ENCODE data around the gene ARHGAP28. TPM values are rescaled to one million over a fixed set of nuclear protein-coding genes. Genes with fewer than 3 reads are reported as not detected.

Gene ARHGAP28
- polyA plus RNA-seq (ENCODE audit: insufficient read length in 4 of 4): 10 to 100 TPM; 58.7 to 70.9 (median 65.5) TPM

GRCh38 chr18:6729247-6730091 lies at the start of gene ARHGAP28:
Gene ARHGAP28, plus strand, starts transcription at chr18:6729716. Its CDS starts 106 bp downstream, at chr18:6729822.
- peak; percentile 81 to 95 (median 91) for DNase-seq (ENCODE audit: low read depth in 4 of 4, low spot score in 2 of 4)

- no peak for DNase-seq (ENCODE audit: low read depth in 4 of 4, low spot score in 2 of 4)
Measured at GRCh38 chr18:6681331-6681875, 48.1 kb upstream of the ARHGAP28 start.

GRCh38 chr18:6682437-6683111 lies 46.9 kb upstream of the ARHGAP28 start:
- DNase-seq (ENCODE audit: low read depth in 4 of 4, low spot score in 2 of 4): no peak

- no peak for DNase-seq (ENCODE audit: low read depth in 4 of 4, low spot score in 2 of 4)
Measured at GRCh38 chr18:6683112-6683876, 46.2 kb upstream of the ARHGAP28 start.

- DNase-seq (ENCODE audit: low read depth in 4 of 4, low spot score in 2 of 4): no peak
Measured at GRCh38 chr18:6687676-6688075, 41.8 kb upstream of the ARHGAP28 start.

GRCh38 chr18:6708890-6709289 lies 20.6 kb upstream of the ARHGAP28 start:
- no peak for DNase-seq (ENCODE audit: low read depth in 4 of 4, low spot score in 2 of 4)

- DNase-seq (ENCODE audit: low read depth in 4 of 4, low spot score in 2 of 4): no peak
Measured at GRCh38 chr18:6711467-6711866, 18.0 kb upstream of the ARHGAP28 start.

GRCh38 chr18:6712401-6712800 lies 17.1 kb upstream of the ARHGAP28 start:
- no peak for DNase-seq (ENCODE audit: low read depth in 4 of 4, low spot score in 2 of 4)

- DNase-seq (ENCODE audit: low read depth in 4 of 4, low spot score in 2 of 4): no peak
Measured at GRCh38 chr18:6714010-6714409, 15.5 kb upstream of the ARHGAP28 start.

- no peak for DNase-seq (ENCODE audit: low read depth in 4 of 4, low spot score in 2 of 4)
Measured at GRCh38 chr18:6718267-6718666, 11.2 kb upstream of the ARHGAP28 start.

- DNase-seq (ENCODE audit: low read depth in 4 of 4, low spot score in 2 of 4): no peak
Measured at GRCh38 chr18:6719098-6719846, 10.2 kb upstream of the ARHGAP28 start.

- no peak for DNase-seq (ENCODE audit: low read depth in 4 of 4, low spot score in 2 of 4)
Measured at GRCh38 chr18:6719910-6720683, 9.4 kb upstream of the ARHGAP28 start.

- no peak for DNase-seq (ENCODE audit: low read depth in 4 of 4, low spot score in 2 of 4)
Measured at GRCh38 chr18:6721755-6722154, 7.8 kb upstream of the ARHGAP28 start.

- DNase-seq (ENCODE audit: low read depth in 4 of 4, low spot score in 2 of 4): no peak
Measured at GRCh38 chr18:6722690-6723089, 6.8 kb upstream of the ARHGAP28 start.

GRCh38 chr18:6724331-6724730 lies 5.2 kb upstream of the ARHGAP28 start:
- DNase-seq (ENCODE audit: low read depth in 4 of 4, low spot score in 2 of 4): no peak

- DNase-seq (ENCODE audit: low read depth in 4 of 4, low spot score in 2 of 4): no peak
Measured at GRCh38 chr18:6728331-6728730, 1.2 kb upstream of the ARHGAP28 start.

- DNase-seq (ENCODE audit: low read depth in 4 of 4, low spot score in 2 of 4): no peak
Measured at GRCh38 chr18:6728809-6729246, 688 bp upstream of the ARHGAP28 start.

- no peak for DNase-seq (ENCODE audit: low read depth in 4 of 4, low spot score in 2 of 4)
Measured at GRCh38 chr18:6730416-6731221, 1.1 kb downstream of the ARHGAP28 start.

- no peak for DNase-seq (ENCODE audit: low read depth in 4 of 4, low spot score in 2 of 4)
Measured at GRCh38 chr18:6731222-6731596, 1.7 kb downstream of the ARHGAP28 start.
